Mesothelial cell of epicardium (in vitro differentiated cells): ENCODE results near the gene ABCA4. TPM values are rescaled to one million over a fixed set of nuclear protein-coding genes. Genes with fewer than 3 reads are reported as not detected.

Experiments used
- DNase-seq, 2 experiments: peaks; one replicate each; pipeline ENCODE4 v3.0.0; 2021; ENCODE audit warnings: low spot score in 2 of 2; ENCODE audit not compliant: unreplicated experiment in 2 of 2
- H3K27ac Mint-ChIP-seq: 2 replicates; pipeline ENCODE4 v1.8.0; 2021; ENCODE audit warnings: mixed read lengths
- H3K27me3 Mint-ChIP-seq: 2 replicates; pipeline ENCODE4 v1.8.0; 2021; ENCODE audit warnings: low read depth, mixed read lengths
- H3K36me3 Mint-ChIP-seq: 2 replicates; pipeline ENCODE4 v1.8.0; 2021; ENCODE audit warnings: mixed read lengths
- H3K4me1 Mint-ChIP-seq: 2 replicates; pipeline ENCODE4 v1.8.0; 2021; ENCODE audit warnings: mixed read lengths
- H3K4me3 Mint-ChIP-seq: 2 replicates; pipeline ENCODE4 v1.8.0; 2021; ENCODE audit warnings: mild to moderate bottlenecking, moderate library complexity, mixed read lengths
- H3K9me3 Mint-ChIP-seq: 2 replicates; pipeline ENCODE4 v1.8.0; 2021; ENCODE audit warnings: mixed read lengths
- total RNA-seq: library from RNA; stranded (reverse); gene quantifications from 3 replicates; pipeline ENCODE4 v1.2.1, GENCODE V29; 2021
- TF ChIP-seq, protein P1 (sequence below): fragments of 200-600 bp; sonication (generic); IDR thresholded peaks from one replicate; pipeline ENCODE4 v1.5.0; 2021; ENCODE audit warnings: antibody characterized with exemption; ENCODE audit not compliant: unreplicated experiment

Gene ABCA4
- total RNA-seq, 1 donor from 2014 or later, result 14.5 TPM

DNA sequence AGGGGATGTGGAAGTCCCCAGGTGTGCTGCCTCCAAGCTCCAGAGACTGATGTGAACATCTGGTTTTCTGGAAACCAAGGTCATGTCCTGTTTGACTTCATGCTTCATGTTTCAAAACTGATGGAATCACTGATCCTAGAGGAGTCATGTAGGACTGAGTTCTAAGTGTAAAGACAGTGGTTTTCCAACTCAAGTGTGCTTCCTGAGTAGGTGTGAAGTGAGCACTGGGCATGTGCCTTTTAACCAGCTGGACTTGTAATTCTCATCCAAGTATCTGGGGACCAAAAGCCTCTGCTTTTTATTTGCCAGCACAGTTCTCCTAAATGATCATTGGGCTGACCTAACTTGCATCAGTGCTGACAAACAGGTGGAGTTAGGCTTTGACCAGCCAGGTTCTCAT is 36.9 kb downstream of the ABCA4 start:
- Mint-ChIP-seq H3K27ac (no peak overlapping the region), H3K27me3 (no peaks in the 10 kb centered on the region), H3K9me3 (peaks cover 4% of the 10 kb centered on the region), H3K4me3 (no peak overlapping the region), H3K36me3 (no peaks in the 10 kb centered on the region), H3K4me1 (peaks cover 44% of the 10 kb centered on the region)
- TF ChIP-seq, protein P1, sequence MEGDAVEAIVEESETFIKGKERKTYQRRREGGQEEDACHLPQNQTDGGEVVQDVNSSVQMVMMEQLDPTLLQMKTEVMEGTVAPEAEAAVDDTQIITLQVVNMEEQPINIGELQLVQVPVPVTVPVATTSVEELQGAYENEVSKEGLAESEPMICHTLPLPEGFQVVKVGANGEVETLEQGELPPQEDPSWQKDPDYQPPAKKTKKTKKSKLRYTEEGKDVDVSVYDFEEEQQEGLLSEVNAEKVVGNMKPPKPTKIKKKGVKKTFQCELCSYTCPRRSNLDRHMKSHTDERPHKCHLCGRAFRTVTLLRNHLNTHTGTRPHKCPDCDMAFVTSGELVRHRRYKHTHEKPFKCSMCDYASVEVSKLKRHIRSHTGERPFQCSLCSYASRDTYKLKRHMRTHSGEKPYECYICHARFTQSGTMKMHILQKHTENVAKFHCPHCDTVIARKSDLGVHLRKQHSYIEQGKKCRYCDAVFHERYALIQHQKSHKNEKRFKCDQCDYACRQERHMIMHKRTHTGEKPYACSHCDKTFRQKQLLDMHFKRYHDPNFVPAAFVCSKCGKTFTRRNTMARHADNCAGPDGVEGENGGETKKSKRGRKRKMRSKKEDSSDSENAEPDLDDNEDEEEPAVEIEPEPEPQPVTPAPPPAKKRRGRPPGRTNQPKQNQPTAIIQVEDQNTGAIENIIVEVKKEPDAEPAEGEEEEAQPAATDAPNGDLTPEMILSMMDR, result no peak
- DNase-seq, result no peak

DNA sequence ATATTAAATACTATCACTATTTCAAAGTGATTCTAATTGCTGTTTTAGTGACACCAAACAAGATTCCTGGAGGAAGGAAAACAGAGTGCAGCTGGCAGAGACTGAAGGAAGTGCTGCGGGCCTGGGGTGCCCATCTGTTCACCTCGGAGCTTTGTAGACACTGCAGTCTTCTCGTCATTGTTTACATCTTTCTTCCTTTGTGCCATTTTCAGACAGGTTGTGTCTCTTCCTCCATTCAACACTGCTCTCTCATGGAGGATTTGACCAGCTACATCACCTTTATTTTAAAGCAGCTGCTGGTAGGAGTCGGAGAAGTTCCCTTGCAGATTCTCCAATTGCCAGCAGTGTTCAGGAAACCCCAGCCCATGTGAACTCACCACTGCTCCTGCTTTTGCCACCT is 37.3 kb downstream of the ABCA4 start:
- H3K9me3 Mint-ChIP-seq, result peaks cover 4% of the 10 kb centered on the region
- H3K4me1 Mint-ChIP-seq, result peaks cover 46% of the 10 kb centered on the region
- TF ChIP-seq, protein P1, result no peak
- no peak overlapping the region for H3K4me3 Mint-ChIP-seq
- no peak for DNase-seq
- H3K36me3 Mint-ChIP-seq, result no peaks in the 10 kb centered on the region
- no peaks in the 10 kb centered on the region for H3K27me3 Mint-ChIP-seq
- H3K27ac Mint-ChIP-seq, result no peak overlapping the region

DNA sequence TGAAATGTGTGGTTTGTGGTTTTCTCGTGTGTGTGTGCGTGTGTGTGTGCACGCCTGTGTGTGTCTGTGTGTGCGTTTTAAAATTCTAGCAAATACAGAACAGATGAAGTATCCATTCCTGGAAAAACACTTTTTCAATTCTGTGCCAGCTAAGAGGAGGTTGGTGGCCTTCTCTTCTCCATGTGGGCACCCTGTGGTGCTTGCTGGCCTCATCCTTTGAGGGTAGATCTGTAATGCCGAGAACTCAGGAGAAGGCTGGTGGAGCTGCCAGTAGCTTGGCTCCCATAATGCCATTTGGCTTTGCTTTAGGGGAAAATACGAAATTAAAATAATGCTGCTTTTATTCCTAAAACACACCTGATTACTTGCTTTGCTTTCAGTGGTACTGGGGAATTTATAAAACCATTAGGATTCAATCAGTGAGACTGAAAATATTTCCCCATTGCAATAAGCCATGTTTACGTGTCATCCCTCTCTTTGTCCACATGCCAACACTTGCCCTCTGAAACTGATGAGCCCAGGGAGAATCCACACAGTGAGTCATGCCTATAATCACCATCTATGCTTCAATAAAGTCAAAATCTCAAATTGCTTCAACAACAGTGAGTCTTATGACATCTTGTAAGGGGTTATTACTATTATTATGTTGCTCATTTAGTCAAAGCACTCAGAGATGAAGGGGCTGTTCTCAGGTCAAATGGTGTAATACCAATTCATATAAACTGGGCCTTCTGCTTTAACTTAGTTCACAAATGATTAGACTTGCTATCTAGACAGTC is 39.2 kb downstream of the ABCA4 start:
- no peak for DNase-seq
- TF ChIP-seq, protein P1, result no peak
- Mint-ChIP-seq H3K4me1 (peaks cover 48% of the 10 kb centered on the region), H3K36me3 (peaks cover 3% of the 10 kb centered on the region), H3K4me3 (no peak overlapping the region), H3K27me3 (no peaks in the 10 kb centered on the region), H3K27ac (peak overlapping the region; percentile 6), H3K9me3 (no peaks in the 10 kb centered on the region)

DNA sequence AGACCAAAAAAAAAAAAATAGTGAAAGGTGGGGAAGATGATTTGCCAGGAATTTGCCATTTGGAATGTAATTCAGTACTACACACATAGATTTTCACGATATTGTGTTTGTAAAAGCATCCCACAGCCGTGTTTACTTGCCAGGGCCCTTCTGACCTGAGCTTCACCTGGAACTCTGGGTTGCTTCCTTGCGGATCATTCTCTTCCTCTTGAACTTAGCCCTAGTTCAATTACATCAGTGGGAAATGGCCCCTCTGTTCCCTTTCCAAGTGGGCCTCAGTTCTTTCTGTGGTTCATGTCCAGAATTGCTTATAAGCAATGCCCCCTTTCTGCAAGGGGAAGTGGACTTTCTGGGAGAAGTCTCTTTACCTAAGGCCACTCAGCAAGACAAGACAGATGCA is 41.0 kb downstream of the ABCA4 start:
- no peaks in the 10 kb centered on the region for H3K27me3 Mint-ChIP-seq

DNA sequence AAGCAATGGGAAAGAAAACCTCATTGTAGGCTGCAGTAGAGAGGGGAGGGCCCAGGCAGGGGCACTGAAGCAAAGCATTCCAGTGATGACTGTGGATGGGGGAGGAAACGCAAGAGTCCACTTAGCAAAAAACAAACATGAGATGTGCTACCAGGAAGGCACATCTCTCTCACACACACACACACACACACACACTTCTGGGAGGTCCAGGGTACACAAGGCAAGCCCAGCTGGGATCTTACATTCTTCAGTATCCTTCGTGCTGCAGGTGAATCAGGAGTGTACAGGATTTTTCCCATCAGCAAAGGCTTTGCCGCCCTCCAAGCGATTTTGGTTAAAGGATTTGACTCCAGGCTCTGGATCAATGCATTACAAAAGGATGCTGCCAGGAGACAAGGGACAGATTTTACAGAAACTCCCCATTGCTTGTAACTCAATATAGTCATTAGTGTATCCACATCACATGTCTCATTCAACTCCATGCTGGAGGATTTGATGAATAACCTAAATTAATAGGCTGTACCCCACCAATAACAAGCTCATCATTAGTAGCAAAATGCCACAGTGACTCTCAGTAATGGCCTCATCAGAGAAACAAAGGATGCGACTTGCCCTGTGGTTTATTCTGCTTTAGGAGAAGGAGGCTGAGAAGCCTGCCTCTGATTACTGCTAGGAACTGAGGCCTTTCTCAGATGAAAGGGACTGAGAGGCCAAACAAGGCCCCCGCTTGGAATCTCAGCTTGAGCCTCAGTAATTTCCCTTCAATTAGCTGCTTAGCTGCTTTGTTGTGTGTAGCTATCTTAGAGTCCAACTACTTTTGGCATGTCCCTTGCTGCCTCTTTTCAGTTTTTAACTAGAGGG is 41.6 kb downstream of the ABCA4 start:
- Mint-ChIP-seq H3K9me3 (no peaks in the 10 kb centered on the region), H3K4me3 (no peak overlapping the region), H3K27ac (peak overlapping the region; percentile 91), H3K36me3 (peaks cover 7% of the 10 kb centered on the region), H3K27me3 (no peaks in the 10 kb centered on the region), H3K4me1 (peaks cover 31% of the 10 kb centered on the region)
- TF ChIP-seq, protein P1, result no peak
- DNase-seq, result no peak

More for the DNA sequence above, 41.0 kb downstream of the ABCA4 start:
- Mint-ChIP-seq H3K4me1 (peaks cover 36% of the 10 kb centered on the region), H3K36me3 (peaks cover 7% of the 10 kb centered on the region), H3K4me3 (no peak overlapping the region), H3K27ac (peak overlapping the region; percentile 91), H3K9me3 (no peaks in the 10 kb centered on the region)
- TF ChIP-seq, protein P1, result no peak
- DNase-seq, result no peak
